Stimulated activated naive B cell treated with anti-CD40 and anti-IgM and Interleukin-4, amounts not matched to agents 10 μg/mL and 1 μg/mL and 100 μg/mL, for 72 hours (primary cell): ENCODE results near the gene NUBPL.
A peak's percentile ranks its signal among the peaks of the same experiment; 100 is the strongest.
"Not testable (repeated sequence)": the region's sequence is repeated elsewhere in the genome, so short reads cannot be mapped to it uniquely, and the experiment has no call there.

Experiments used
- ATAC-seq, 2 donors: fragments of 150-1000 bp; cut with Tn5 transposase; replicated peaks; 2 replicates each; pipeline ENCODE4 v1.10.0; 2021; ENCODE audit warnings: moderate library complexity in 1 of 2
- DNase-seq: peaks from one replicate; pipeline ENCODE4 v3.0.0; 2021
- H3K27ac Mint-ChIP-seq: one replicate; pipeline ENCODE4 v1.8.0; 2022; ENCODE audit warnings: mild to moderate bottlenecking, mixed read lengths
- H3K27me3 Mint-ChIP-seq, 2 donors: one replicate each; pipeline ENCODE4 v1.8.0; 2022; ENCODE audit warnings: mixed read lengths in 2 of 2
- H3K36me3 Mint-ChIP-seq, 2 donors: one replicate each; pipeline ENCODE4 v1.8.0; 2022; ENCODE audit warnings: mixed read lengths in 2 of 2, mild to moderate bottlenecking in 1 of 2
- H3K4me1 Mint-ChIP-seq, 2 donors: one replicate each; pipeline ENCODE4 v1.8.0; 2022; ENCODE audit warnings: mixed read lengths in 2 of 2, mild to moderate bottlenecking in 1 of 2
- H3K4me3 Mint-ChIP-seq, 2 donors: one replicate each; pipeline ENCODE4 v1.8.0; 2022; ENCODE audit warnings: mild to moderate bottlenecking in 2 of 2, mixed read lengths in 2 of 2, moderate library complexity in 1 of 2
- H3K9me3 Mint-ChIP-seq, 2 donors: one replicate each; pipeline ENCODE4 v1.8.0; 2022; ENCODE audit warnings: mixed read lengths in 2 of 2, mild to moderate bottlenecking in 1 of 2

Gene NUBPL

GRCh38 chr14:31705731-31706130, 144.5 kb downstream of the NUBPL start:
- Mint-ChIP-seq H3K27me3 (no peaks in the 10 kb centered on the region), H3K4me3 (no peak overlapping the region), H3K9me3 (peaks cover 15 to 16% of the 10 kb centered on the region in 2 donors), H3K4me1 (no peaks in the 10 kb centered on the region), H3K36me3 (peaks cover 59 to 78% of the 10 kb centered on the region in 2 donors), H3K27ac (no peak overlapping the region)
- ATAC-seq (no peak), DNase-seq (no peak)

GRCh38 chr14:31708661-31709060, 147.5 kb downstream of the NUBPL start:
- Mint-ChIP-seq H3K36me3 (peaks cover 57 to 78% of the 10 kb centered on the region in 2 donors), H3K9me3 (peaks cover 10 to 12% of the 10 kb centered on the region in 2 donors)
- H3K27me3 Mint-ChIP-seq, H3K27ac Mint-ChIP-seq, H3K4me1 Mint-ChIP-seq, H3K4me3 Mint-ChIP-seq, DNase-seq, ATAC-seq: not testable (repeated sequence)

- DNase-seq (no peak), ATAC-seq (no peak)
- Mint-ChIP-seq H3K27ac (peak overlapping the region; percentile 2), H3K9me3 (peaks cover 4% of the 10 kb centered on the region in 2 donors), H3K36me3 (peaks cover 32 to 57% of the 10 kb centered on the region in 2 donors), H3K4me3 (no peak overlapping the region), H3K4me1 (no peaks in the 10 kb centered on the region), H3K27me3 (no peaks in the 10 kb centered on the region)
Measured at GRCh38 chr14:31712244-31713127, 151.3 kb downstream of the NUBPL start.

- Mint-ChIP-seq H3K9me3 (peaks cover 0 to 2% of the 10 kb centered on the region in 2 donors), H3K36me3 (peaks cover 17 to 35% of the 10 kb centered on the region in 2 donors), H3K4me3 (no peak overlapping the region), H3K27me3 (no peaks in the 10 kb centered on the region), H3K27ac (no peak overlapping the region), H3K4me1 (no peaks in the 10 kb centered on the region)
- DNase-seq (no peak), ATAC-seq (no peak)
Measured at GRCh38 chr14:31716208-31716607, 155.0 kb downstream of the NUBPL start.

GRCh38 chr14:31717294-31718085, 156.3 kb downstream of the NUBPL start:
- Mint-ChIP-seq H3K4me1 (no peaks in the 10 kb centered on the region), H3K36me3 (peaks cover 18 to 34% of the 10 kb centered on the region in 2 donors), H3K4me3 (no peak overlapping the region), H3K9me3 (peaks cover 2 to 4% of the 10 kb centered on the region in 2 donors), H3K27me3 (no peaks in the 10 kb centered on the region), H3K27ac (no peak overlapping the region)
- no peak for DNase-seq
- ATAC-seq = no peak

GRCh38 chr14:31718585-31718984, 157.4 kb downstream of the NUBPL start:
- Mint-ChIP-seq H3K27ac (no peak overlapping the region), H3K9me3 (peaks cover 6 to 8% of the 10 kb centered on the region in 2 donors), H3K4me1 (no peaks in the 10 kb centered on the region), H3K36me3 (peaks cover 23 to 35% of the 10 kb centered on the region in 2 donors), H3K4me3 (no peak overlapping the region), H3K27me3 (no peaks in the 10 kb centered on the region)
- no peak for ATAC-seq
- DNase-seq = no peak

- Mint-ChIP-seq H3K4me3 (no peak overlapping the region), H3K9me3 (peaks cover 6 to 8% of the 10 kb centered on the region in 2 donors), H3K27me3 (no peaks in the 10 kb centered on the region), H3K27ac (no peak overlapping the region), H3K4me1 (no peaks in the 10 kb centered on the region), H3K36me3 (peaks cover 21 to 33% of the 10 kb centered on the region in 2 donors)
- DNase-seq = no peak
- no peak for ATAC-seq
Measured at GRCh38 chr14:31718985-31719384, 157.8 kb downstream of the NUBPL start.

- Mint-ChIP-seq H3K4me3 (no peak overlapping the region), H3K36me3 (peaks cover 34 to 44% of the 10 kb centered on the region in 2 donors), H3K27me3 (no peaks in the 10 kb centered on the region), H3K27ac (no peak overlapping the region), H3K4me1 (no peaks in the 10 kb centered on the region), H3K9me3 (peaks cover 14 to 16% of the 10 kb centered on the region in 2 donors)
- no peak for DNase-seq
- ATAC-seq = no peak
Measured at GRCh38 chr14:31726337-31726736, 165.1 kb downstream of the NUBPL start.

GRCh38 chr14:31727797-31728196, 166.6 kb downstream of the NUBPL start:
- Mint-ChIP-seq H3K9me3 (peaks cover 11 to 12% of the 10 kb centered on the region in 2 donors), H3K4me1 (no peaks in the 10 kb centered on the region), H3K27ac (no peak overlapping the region), H3K27me3 (no peaks in the 10 kb centered on the region), H3K4me3 (no peak overlapping the region), H3K36me3 (peaks cover 25 to 41% of the 10 kb centered on the region in 2 donors)
- DNase-seq (no peak), ATAC-seq (no peak)

GRCh38 chr14:31740688-31741087, 179.5 kb downstream of the NUBPL start:
- no peaks in the 10 kb centered on the region for H3K27me3 Mint-ChIP-seq
- peaks cover 21 to 23% of the 10 kb centered on the region in 2 donors for H3K36me3 Mint-ChIP-seq
- peaks cover 0 to 7% of the 10 kb centered on the region in 2 donors for H3K4me1 Mint-ChIP-seq
- H3K9me3 Mint-ChIP-seq = peaks cover 10 to 11% of the 10 kb centered on the region in 2 donors
- ATAC-seq = no peak
- no peak overlapping the region for H3K4me3 Mint-ChIP-seq
- DNase-seq = no peak
- H3K27ac Mint-ChIP-seq = no peak overlapping the region

GRCh38 chr14:31745741-31746140, 184.5 kb downstream of the NUBPL start:
- H3K27ac Mint-ChIP-seq = no peak overlapping the region
- DNase-seq (no peak), ATAC-seq (no peak)
- H3K4me1 Mint-ChIP-seq = peaks cover 0 to 7% of the 10 kb centered on the region in 2 donors
- peaks cover 36 to 47% of the 10 kb centered on the region in 2 donors for H3K36me3 Mint-ChIP-seq
- no peaks in the 10 kb centered on the region for H3K27me3 Mint-ChIP-seq
- no peak overlapping the region for H3K4me3 Mint-ChIP-seq
- peaks cover 15 to 24% of the 10 kb centered on the region in 2 donors for H3K9me3 Mint-ChIP-seq

- no peak overlapping the region for H3K27ac Mint-ChIP-seq
Measured at GRCh38 chr14:31746326-31746725, 185.1 kb downstream of the NUBPL start.

GRCh38 chr14:31749275-31749674, 188.1 kb downstream of the NUBPL start:
- H3K36me3 Mint-ChIP-seq = peaks cover 49 to 71% of the 10 kb centered on the region in 2 donors

More at GRCh38 chr14:31746326-31746725, 185.1 kb downstream of the NUBPL start:
- peaks cover 17 to 24% of the 10 kb centered on the region in 2 donors for H3K9me3 Mint-ChIP-seq
- ATAC-seq (no peak), DNase-seq (no peak)
- H3K4me1 Mint-ChIP-seq = peaks cover 0 to 4% of the 10 kb centered on the region in 2 donors
- peaks cover 36 to 49% of the 10 kb centered on the region in 2 donors for H3K36me3 Mint-ChIP-seq
- no peaks in the 10 kb centered on the region for H3K27me3 Mint-ChIP-seq
- no peak overlapping the region for H3K4me3 Mint-ChIP-seq

GRCh38 chr14:31751047-31751446, 189.8 kb downstream of the NUBPL start:
- peaks cover 49 to 71% of the 10 kb centered on the region in 2 donors for H3K36me3 Mint-ChIP-seq
- H3K27ac Mint-ChIP-seq, H3K27me3 Mint-ChIP-seq, H3K4me3 Mint-ChIP-seq, DNase-seq, ATAC-seq: not testable (repeated sequence)
- peaks cover 27 to 34% of the 10 kb centered on the region in 2 donors for H3K9me3 Mint-ChIP-seq
- H3K4me1 Mint-ChIP-seq = peaks cover 1 to 12% of the 10 kb centered on the region in 2 donors

More at GRCh38 chr14:31749275-31749674, 188.1 kb downstream of the NUBPL start:
- Mint-ChIP-seq H3K27ac (no peak overlapping the region), H3K4me1 (peaks cover 1 to 12% of the 10 kb centered on the region in 2 donors), H3K27me3 (no peaks in the 10 kb centered on the region), H3K4me3 (no peak overlapping the region), H3K9me3 (peaks cover 27 to 34% of the 10 kb centered on the region in 2 donors)
- ATAC-seq (no peak), DNase-seq (no peak)
